GM19193 (cell line): ENCODE data around the gene ST3GAL3.

Experiments
- POLR2A ChIP-seq: IDR thresholded peaks from 4 replicates; pipeline ENCODE4 v1.6.1; 2011; ENCODE audit not compliant: insufficient read depth, insufficient read length; ENCODE audit errors: extremely low read depth

The ST3GAL3 gene

GRCh38 chr1:43707190-43708001 lies at the start of gene ST3GAL3:
TSS of gene ST3GAL3 (plus strand) at chr1:43707536. CDS start at chr1:43736263, 28,727 bp downstream.
- TF ChIP-seq POLR2A = peak; percentile 87

- no peak for TF ChIP-seq POLR2A
Measured at GRCh38 chr1:43659212-43660166, 47.8 kb upstream of the ST3GAL3 start.

DNA sequence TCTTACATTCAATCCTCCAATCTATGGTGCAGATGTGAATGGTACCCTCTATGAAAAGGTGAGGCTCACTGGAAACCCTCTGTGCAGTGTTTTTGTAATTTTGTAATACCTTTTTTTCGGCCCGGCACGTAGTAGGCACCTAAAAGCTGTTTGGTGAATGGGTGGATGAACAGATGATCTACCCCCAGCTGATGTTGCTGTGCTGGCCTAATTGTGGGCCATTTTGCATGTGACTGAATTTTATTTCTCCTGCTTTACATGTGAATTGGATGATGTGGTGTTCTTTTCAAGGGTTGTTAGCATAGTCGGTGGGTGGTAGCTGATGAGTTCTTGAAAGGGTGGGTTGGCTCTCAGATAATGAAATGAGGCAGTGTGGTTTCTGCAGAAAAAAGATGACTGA lies 47.0 kb upstream of the ST3GAL3 start:
- no peak for TF ChIP-seq POLR2A

- no peak for TF ChIP-seq POLR2A
Measured at GRCh38 chr1:43664369-43664768, 43.0 kb upstream of the ST3GAL3 start.

DNA sequence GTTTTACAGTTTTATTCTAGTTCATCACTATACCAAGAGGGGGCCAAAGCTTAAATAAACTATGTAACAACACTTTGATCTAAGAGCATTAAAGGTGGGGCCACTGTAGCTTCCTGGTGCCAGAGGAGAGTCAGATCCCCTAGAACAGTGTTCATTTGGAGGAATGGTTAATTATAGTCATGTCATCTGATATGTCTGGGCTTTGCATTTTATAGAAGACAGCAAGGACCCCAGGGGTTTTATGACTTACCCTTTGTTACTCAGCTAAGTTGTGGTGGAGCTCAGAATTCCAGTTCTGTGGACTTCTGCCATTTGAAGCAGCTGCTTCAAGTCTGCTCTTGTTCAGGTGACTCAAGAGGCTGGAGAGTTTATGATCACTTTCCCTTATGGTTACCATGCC lies 40.7 kb upstream of the ST3GAL3 start:
- no peak for TF ChIP-seq POLR2A

GRCh38 chr1:43668956-43669355 lies 38.4 kb upstream of the ST3GAL3 start:
- no peak for TF ChIP-seq POLR2A

DNA sequence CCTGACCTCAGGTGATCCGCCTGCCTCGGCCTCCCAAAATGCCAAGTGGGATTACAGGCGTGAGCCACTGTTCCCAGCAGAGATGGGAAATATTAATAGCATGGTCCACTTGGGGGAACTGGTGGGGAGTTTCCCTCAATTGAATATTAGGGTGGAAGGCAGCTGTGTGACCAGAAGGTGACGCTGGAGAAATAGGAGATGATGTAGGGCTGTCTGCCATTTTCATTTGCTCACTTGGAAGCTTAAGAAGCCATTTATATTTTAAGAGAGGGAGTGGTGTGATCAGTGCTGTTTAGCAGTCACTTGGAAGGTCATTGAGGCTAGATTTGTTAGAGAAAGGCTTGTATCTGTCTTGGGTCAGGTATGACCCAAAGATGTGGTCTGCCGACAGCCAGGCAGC lies 37.5 kb upstream of the ST3GAL3 start:
- TF ChIP-seq POLR2A = no peak

GRCh38 chr1:43671193-43671592 lies 36.1 kb upstream of the ST3GAL3 start:
- no peak for TF ChIP-seq POLR2A

GRCh38 chr1:43671626-43672330 lies 35.6 kb upstream of the ST3GAL3 start:
- no peak for TF ChIP-seq POLR2A

DNA sequence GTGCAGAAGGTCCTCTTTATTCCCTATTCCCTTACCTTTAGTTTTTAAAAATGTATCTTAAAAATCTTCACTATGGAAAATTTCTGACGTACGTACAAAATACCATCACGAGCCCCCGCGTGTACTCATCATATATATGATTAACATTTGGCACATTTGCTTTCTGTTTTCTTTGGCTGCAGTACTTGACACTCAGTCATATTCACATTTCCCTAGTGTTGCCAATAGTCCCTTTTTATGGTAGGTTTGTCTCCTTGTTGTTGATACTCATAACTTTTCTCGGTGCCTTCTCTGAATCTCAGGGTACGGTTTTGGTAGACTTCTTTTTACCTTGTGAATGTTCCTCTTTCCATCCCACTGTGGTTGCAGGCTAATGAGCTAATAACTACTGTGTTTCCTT lies 34.1 kb upstream of the ST3GAL3 start:
- TF ChIP-seq POLR2A = no peak

GRCh38 chr1:43678940-43679339 lies 28.4 kb upstream of the ST3GAL3 start:
- TF ChIP-seq POLR2A = no peak

- no peak for TF ChIP-seq POLR2A
Measured at GRCh38 chr1:43683560-43683959, 23.8 kb upstream of the ST3GAL3 start.

DNA sequence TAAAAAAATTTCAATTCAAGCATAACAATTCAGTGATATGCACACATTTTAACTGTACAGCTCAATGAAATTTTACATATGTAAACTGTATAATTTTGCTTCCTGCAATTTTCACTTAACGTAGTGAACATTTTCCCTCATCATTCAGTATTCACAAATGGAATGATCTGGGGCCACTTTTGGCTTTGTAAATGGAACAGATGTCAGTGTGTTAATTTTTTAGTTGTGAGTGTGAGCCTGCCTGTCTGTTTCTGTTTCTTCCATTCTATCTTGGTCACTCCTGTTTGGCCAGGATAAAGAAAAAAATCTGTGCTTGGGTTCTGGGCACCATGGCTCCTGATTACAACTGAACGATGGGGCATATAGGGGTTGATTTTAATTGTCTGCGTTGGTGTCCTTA lies 20.5 kb upstream of the ST3GAL3 start:
- no peak for TF ChIP-seq POLR2A

DNA sequence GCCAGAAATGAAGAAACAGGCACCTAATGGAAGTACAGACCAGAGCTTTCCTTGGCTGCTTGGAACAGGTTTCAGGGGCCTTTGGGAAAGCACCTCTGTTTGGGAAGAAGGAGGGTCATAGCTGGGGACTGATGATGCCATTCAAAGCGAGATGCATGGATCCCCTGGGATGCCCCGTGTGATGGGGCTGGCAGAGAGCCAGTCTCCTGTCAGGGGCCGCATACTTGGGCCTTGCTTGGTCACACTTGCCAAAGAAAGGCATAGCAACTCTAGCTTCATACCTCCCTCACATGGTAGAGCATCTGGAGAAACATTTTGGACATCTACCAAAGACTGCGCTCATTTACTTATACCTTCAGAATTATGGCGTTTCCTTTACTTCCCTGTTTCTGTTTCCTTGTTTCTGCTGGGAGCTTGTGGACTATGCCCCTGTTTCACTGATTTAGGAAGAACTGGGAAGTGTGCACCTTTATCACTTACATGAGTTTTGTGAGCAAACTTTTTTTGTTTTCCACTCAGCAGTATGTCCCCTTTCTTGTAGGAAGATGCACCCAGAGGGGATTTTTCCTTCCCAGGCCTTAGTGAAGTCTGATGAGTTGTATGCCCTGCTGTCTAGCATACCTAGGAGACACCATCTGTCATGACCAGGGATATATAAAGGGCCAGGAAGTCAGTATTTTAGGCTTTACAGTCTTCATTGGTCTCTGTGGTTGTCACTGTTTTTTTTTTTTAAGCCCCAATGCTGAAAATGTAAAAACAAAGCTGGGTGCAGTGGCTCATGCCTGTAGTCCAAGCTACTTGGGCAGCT lies 19.8 kb upstream of the ST3GAL3 start:
- no peak for TF ChIP-seq POLR2A
